Erythroblast (primary cell): ENCODE data around the gene MFRP.

Experiments
- DNase-seq, 2 experiments: peaks; one replicate each; lab custom pipeline; 2025; lab: John Stamatoyannopoulos, UW
- GATA1 ChIP-seq: IDR thresholded peaks from 2 replicates; pipeline ENCODE4 v1.6.1; 2011; ENCODE audit warnings: low read depth, mild to moderate bottlenecking, control low read depth, low read length, moderate library complexity
- POLR2A ChIP-seq: IDR thresholded peaks from 2 replicates; pipeline ENCODE4 v1.6.1; 2011; ENCODE audit warnings: mild to moderate bottlenecking, low read length

The MFRP gene

DNA sequence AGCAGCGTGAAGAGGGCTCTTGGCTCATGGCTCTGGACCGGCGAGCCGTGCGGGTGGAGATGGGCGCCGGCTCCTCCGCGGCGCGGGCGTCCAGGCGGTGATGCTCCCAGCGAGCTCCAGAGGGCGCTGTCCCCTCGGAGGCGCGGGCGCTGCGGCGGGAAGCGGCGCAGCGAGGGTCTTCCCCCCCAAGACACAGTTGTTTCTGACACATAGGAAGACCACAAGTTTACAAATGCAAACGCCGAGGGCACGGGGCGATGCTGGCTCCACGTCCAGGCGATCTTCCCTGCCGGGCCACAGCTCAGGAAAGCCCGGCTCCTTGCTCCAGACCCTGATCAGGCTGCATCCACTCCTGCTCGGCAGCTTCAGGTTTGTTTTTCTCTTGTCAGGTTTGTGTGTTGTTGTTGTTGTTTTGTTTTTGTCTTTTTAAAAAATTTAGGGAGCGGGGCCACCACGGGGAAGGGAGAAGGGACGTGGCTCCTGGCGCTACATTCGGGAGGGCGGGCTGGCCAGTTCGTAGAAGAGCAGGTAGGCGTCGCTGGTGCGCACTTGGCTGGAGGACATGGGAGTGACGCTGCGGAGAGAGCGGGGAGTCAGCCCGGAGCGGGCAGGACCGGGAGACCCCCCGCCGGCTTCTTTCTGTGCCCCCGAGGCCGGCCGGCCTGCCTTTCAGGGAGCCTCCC lies 10.0 kb upstream of the MFRP start:
- DNase-seq, result peak; percentile 72 to 84
- TF ChIP-seq POLR2A, result no peak
- no peak for TF ChIP-seq GATA1

DNA sequence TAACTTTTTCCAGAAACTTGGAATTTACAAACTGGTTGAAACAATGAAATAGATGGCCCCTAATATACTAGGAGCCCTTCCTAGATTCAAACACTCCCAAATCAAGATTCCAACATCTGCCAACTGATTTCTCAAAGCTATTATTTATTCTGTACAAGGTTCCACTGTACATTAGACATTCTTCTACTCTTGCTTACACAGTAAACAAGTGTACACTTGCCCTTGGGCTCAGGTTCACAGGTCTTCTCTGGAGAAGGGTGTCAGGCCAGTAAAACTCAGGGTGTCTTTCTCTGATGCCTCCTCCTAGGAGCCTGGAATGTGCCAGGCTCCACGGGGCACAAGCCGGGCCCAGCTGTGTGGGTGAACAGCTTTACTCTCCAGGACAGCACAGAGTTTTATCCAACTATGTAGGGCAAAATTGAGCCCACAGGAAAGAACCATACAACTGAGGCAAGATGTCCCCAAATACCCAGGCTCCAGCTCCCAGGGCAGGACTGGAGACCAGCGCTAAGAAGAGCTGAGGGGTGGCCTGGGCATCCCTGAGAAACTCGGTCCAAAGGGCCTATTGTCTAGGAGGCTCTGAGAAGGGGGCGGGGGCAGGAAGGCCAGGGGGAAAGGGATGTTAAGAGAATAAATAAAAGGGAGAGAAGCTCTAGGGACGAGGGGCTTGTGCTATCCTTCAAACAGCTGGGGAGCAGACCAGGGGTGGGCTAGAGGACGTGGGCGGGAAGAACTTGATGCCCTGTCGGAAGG lies 8.8 kb upstream of the MFRP start:
- DNase-seq, result no peak
- TF ChIP-seq POLR2A (no peak), GATA1 (no peak)

DNA sequence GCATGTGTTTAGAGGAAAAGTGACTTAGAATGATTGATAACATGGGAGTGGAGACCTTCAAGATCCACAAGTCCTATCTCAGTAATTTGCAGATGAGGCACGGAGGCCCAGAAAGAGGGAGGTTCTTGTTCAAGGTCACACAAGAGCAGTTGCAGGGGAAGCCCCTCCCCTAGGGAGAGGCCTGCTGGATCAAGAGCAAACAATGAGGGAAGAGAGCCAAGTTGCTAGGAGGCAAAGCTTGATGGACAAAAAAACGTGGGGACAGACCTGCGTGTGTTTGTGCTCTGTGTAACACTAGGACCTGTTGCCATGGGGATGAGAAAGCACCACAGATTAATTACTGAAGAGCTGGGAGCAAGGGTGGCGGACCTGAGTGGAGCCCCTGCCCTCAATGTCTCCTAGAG lies 6.4 kb upstream of the MFRP start:
- TF ChIP-seq POLR2A (no peak), GATA1 (no peak)
- DNase-seq, result no peak

DNA sequence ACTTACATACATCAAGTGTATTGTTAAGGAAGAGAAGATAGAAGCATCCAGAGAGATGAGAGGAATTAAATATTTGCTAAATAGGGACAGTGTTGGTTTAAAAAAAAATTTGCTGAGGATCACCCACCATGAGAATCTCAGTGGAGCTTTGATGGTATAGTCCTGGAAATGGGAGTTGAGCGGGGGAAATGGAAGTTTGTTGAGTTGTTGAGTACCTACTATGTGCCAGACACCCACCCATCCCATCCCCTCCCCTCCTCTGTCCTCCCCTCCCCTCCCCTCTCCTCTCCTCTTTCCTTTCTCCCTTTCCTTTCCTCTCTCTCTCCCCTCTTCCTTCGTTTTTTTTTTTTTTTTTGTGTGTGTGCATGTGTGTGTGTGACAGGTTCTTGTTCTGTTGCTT lies 4.7 kb upstream of the MFRP start:
- no peak for DNase-seq
- no peak for TF ChIP-seq POLR2A
- no peak for TF ChIP-seq GATA1

DNA sequence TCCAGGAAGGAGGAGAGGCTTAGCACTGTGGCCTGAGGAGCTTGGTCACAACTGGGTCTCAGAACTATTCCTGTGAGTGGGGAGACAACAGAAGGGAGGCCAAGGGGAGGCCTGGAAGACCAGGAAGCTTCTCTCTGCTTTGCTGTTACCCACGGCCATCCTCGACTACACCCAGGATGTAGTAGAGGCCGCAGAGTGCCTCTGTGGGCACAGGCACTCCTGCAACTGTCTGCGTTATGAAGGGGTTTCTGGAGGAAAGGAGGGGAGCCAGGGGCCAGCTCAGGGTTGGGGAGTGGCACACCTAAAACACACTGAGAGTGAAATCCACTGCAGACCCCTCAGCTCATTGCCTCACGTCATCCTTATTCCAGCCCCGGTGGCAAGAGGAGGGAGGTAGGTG lies 3.8 kb upstream of the MFRP start:
- no peak for TF ChIP-seq GATA1
- no peak for TF ChIP-seq POLR2A
- no peak for DNase-seq

DNA sequence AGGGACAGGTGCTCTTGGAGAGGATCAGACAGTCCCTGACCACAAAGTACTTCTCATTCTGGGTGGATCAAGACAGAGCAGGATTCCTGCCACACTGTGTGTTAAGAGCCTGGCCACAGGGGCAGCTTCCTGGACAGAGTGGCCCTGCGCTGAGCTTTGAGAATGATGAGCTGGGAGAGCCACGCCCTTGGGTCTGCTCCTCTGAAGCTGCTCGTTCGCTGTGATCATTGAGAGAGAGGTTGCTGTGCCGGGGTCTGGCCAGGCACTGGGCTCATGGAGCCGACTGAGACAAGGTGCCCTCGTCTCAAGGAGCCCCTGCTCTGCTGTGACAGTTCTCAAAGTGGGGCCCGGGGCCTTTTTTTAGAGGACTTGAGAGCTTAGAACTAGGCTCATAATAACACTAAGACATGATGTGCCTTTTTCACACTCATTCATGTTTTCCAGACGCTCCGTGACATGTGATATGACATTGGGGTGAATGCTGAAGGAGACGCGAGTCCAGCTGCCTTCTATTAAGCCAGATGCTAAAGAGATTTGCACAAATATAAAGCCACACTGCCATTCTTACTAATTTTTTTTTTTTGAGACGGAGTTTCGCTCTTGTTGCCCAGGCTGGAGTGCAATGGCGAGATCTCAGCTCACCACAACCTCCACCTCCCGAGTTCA lies 1.6 kb upstream of the MFRP start:
- TF ChIP-seq GATA1, result no peak
- no peak for TF ChIP-seq POLR2A
- DNase-seq, result no peak

DNA sequence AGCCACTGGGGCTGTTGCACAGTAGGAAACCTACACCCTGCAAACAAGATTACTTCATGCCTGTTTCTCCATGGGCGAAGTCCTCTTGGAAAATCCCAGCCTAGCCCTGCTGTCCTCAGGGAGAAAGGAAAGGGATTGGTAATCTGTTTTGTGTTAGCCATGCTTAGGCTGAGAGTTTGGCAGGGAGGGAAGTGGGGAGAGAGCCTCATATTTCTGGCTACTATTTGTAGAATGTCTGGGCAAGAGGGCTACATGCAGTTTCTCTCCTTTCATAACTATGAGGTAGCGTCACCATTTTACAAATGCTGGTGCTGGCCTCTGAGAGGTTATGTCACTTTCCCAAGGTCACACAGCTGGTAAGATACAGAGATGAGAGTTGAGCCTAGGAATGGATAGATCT lies 737 bp upstream of the MFRP start:
- TF ChIP-seq GATA1, result no peak
- TF ChIP-seq POLR2A, result no peak

DNA sequence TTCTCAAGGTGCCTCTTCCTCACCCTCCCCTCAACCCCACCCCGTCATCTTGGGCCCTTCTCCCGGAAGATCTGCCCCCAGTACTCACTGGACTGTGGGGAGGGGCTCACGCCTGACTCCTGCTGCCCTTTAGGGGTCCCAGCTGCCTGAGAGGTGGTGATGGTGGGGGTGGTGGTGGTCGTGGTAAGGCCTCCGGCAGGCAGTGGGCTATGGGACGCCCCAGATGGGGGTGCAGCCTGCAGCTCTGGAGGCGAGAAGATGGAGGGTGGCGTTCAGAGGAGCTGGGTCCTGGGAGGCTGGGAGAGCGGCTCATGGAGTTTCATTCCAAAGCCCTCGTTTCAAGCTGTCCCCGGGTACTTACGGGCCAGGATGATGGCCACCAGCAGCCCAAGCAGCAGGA lies 820 bp downstream of the MFRP start:
- DNase-seq, result no peak
- no peak for TF ChIP-seq POLR2A
- no peak for TF ChIP-seq GATA1

More for the DNA sequence above, 737 bp upstream of the MFRP start:
- DNase-seq, result no peak

DNA sequence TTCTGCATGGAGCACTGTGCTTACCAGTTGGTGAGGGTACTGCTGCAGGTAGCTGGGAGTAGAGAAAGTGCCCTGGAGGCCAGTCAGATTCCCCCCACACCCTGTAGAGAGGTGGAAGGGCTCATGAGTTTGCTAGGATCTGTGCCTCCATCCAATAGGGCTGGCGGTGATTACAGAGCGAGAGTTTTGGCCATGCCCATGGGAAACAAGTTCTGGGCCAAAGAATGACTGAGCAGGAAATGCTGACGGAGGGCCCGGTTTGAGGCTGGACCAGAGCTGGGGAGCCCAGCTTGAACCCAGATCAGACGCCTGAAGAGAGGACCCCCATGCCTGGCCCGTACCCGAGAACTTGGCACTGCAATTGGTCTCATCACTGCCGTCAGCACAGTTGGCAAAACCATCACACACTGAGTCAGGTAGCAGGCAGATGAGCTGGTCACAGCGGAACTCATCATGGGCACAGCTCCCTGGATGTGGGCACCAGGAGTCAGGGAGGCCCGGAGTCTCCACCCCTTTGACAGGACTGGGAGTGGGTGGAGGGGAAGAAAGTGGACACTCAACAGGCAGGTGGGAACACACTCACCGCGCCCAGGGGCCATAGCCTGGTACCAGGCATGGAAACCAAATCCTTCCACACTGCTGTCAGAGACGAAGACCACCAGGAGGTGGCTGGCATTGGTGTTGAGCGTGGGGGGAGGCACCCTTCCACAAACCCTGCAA lies 2.1 kb downstream of the MFRP start:
- DNase-seq, result no peak
- TF ChIP-seq POLR2A, result no peak

DNA sequence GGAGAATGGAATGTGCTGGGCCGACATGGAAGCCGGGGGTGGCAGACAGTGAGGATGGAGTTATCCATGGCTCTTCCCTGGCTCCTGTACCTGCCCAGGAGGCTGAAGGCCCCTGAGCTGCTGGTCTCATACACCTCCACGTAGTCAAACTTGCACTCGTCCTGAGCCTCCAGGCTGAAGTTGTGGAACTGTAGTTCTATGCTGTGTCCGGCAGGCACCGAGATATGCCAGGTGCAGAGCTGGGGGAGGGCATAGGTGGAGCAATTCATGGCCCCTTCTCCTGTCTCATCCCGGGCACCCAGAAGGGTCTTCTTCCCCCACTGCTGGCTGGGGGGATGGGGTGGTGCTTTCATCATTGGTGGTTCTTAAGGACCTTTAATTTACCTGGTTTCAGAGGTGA lies 2.8 kb downstream of the MFRP start:
- no peak for TF ChIP-seq GATA1
- no peak for TF ChIP-seq POLR2A

DNA sequence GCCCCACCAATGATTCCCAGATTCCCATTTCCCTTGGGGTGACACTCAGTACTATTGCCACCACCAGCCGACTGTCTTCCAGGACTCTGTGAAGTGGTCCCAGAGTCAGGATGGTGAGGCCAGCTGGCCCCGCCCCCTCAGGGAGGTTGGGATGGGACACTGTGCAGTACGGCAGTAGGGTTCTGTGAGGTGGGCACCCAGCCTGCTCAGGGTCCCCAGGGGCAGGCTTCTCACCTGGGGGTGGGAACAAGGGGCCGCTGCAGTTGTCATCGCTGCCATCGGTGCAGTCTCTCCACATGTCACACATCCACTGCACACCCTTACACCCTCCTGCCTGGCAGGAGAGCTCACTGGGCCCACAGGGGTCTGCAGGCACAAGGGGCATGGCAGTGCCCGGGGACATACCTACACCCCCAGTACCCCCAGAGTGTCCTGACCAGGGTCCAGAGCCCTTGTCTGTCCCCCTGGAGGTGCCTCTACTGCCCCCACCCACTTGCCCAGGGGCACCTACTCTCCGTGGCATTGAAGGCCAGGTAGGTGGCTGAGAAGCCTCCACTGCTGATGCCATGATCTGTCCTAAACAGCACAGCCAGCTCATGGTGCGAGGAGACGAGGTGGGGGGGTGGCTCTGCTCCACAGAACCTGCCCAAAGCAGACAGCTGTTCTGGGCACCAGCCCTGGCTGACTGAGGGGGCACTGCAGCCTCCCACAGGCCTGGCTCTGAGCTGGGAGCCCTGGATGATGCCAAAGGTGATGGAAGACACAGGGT lies 4.0 kb downstream of the MFRP start:
- no peak for TF ChIP-seq GATA1
- DNase-seq, result no peak

More for the DNA sequence above, 2.8 kb downstream of the MFRP start:
- no peak for DNase-seq

DNA sequence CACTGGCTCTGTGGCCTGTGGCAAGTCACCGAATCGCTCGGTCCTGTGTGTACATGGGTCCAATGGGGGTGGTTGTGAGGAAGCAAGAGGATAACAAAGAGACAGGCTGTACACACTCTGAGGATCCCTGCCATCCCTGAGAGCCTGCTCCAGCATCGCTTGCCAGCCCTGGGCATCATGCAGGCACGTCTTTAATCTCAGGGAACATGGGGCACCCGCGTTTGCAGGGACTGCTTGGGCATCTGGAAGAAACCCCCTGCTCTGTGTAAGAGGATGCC lies 4.5 kb downstream of the MFRP start:
- TF ChIP-seq POLR2A, result no peak
- no peak for TF ChIP-seq GATA1
- DNase-seq, result no peak

DNA sequence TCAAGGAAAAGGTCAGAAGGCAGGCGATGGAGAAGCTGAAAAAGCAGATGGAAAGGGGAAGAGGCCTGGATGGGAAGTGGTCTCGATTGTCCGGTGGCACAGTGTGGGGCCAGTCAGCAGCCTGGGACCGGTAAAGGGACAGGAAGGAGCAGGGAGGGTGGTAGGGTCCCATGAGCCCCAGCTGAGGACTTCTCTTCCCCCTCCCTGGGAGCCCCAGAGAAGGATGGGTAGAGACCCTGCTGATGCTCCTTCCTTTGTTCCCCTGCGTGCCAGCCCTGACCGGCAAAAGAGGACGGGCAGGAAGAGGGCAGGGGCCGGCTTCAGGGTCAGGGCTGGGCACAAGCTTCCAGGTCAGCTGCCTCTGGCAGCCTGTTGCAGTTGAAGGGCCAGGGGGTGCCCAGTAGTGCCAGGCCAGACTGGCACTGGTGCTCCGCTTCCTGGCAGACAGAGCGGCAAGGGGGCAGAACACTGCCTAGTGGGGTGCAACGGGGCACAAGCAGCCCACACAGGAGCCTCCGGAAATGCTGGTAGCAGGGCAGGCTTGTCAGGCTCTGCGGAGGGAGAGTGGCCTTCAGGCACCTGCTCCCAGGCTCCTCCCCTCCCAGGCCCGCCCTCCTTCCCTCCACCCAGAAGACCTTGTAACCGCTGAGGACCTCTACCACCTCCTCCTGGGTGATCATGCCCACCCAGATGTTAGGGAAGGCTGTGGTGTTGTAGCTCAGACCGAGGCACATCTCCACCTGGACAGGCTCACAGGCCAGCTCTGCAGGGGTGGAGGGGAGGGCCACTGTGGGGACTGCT lies 5.1 kb downstream of the MFRP start:
- TF ChIP-seq POLR2A (no peak), GATA1 (no peak)
- no peak for DNase-seq
